ENCODE measurements around the gene NR6A1.

DNA sequence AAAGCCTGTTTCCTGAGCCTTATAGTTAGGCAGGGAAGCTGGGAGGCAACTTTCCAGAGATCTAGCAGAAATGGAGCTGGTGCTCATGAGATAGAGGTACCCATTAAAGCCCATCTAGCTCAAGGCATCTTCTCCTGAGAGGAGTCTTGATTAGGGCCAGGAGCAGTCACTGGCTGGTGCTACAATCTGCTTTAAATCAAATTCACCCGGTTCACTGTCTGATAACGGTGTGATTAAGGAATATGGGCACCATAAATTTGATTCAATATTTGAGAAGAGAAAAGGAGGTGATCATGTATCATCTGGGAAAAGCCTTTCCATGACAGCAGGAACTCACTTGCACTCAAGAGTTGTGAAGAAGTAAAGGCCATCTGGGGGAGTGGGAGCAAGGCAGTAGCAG lies 240.0 kb downstream of the NR6A1 start:
- TF ChIP-seq, protein P1, sequence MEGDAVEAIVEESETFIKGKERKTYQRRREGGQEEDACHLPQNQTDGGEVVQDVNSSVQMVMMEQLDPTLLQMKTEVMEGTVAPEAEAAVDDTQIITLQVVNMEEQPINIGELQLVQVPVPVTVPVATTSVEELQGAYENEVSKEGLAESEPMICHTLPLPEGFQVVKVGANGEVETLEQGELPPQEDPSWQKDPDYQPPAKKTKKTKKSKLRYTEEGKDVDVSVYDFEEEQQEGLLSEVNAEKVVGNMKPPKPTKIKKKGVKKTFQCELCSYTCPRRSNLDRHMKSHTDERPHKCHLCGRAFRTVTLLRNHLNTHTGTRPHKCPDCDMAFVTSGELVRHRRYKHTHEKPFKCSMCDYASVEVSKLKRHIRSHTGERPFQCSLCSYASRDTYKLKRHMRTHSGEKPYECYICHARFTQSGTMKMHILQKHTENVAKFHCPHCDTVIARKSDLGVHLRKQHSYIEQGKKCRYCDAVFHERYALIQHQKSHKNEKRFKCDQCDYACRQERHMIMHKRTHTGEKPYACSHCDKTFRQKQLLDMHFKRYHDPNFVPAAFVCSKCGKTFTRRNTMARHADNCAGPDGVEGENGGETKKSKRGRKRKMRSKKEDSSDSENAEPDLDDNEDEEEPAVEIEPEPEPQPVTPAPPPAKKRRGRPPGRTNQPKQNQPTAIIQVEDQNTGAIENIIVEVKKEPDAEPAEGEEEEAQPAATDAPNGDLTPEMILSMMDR (IDR thresholded peaks at IDR 0.05): no peak
- no peak for TF ChIP-seq POLR2A (IDR thresholded peaks at IDR 0.05)
